Activated CD4-positive, alpha-beta T cell treated with anti-CD3 and anti-CD28 coated beads, Interleukin-2, amount 10 ng/mL, durations not matched to agents 7 days and 5 days (primary cell): ENCODE results near the gene TRMT44. TPM values are rescaled to one million over a fixed set of nuclear protein-coding genes. Genes with fewer than 3 reads are reported as not detected.

Source experiments
- CTCF ChIA-PET: fragments of 350-600 bp; sonication (Branson Sonifier 250); formaldehyde crosslinking; loops from one replicate; lab custom pipeline; 2021; ENCODE audit warnings: antibody characterized with exemption; lab: Charles Lee
- POLR2A ChIA-PET: fragments of 350-600 bp; sonication (Branson Sonifier 250); formaldehyde crosslinking; loops from one replicate; lab custom pipeline; 2021; ENCODE audit warnings: antibody characterized with exemption; lab: Charles Lee
- DNase-seq: peaks from one replicate; pipeline ENCODE4 v3.0.0-alpha.2; 2020
- H3K27ac Mint-ChIP-seq: one replicate; pipeline ENCODE4 v1.8.0; 2021; ENCODE audit warnings: mild to moderate bottlenecking, moderate library complexity, mixed read lengths
- H3K27me3 Mint-ChIP-seq: one replicate; pipeline ENCODE4 v1.8.0; 2021; ENCODE audit warnings: mixed read lengths
- H3K36me3 Mint-ChIP-seq: one replicate; pipeline ENCODE4 v1.8.0; 2021; ENCODE audit warnings: low read depth, mixed read lengths
- H3K4me1 Mint-ChIP-seq: one replicate; pipeline ENCODE4 v1.8.0; 2021; ENCODE audit warnings: mixed read lengths
- H3K4me3 Mint-ChIP-seq: one replicate; pipeline ENCODE4 v1.8.0; 2021; ENCODE audit warnings: mild to moderate bottlenecking, moderate library complexity, mixed read lengths
- H3K9me3 Mint-ChIP-seq: one replicate; pipeline ENCODE4 v1.8.0; 2021; ENCODE audit warnings: mixed read lengths
- total RNA-seq, 2 experiments: library from RNA; stranded (reverse); gene quantifications; one replicate each; pipeline ENCODE4 v1.2.3, GENCODE V29; 2021

Gene TRMT44
- total RNA-seq, 2 experiments from 2014 or later, result 17.5 to 21.4 TPM

GRCh38 chr4:8523175-8523574 lies 82.6 kb downstream of the TRMT44 start:
- ChIA-PET CTCF (no interaction called here), POLR2A (no interaction called here)
- no peak for DNase-seq
- no peaks in the 10 kb centered on the region for H3K36me3 Mint-ChIP-seq
- H3K4me1 Mint-ChIP-seq, result no peaks in the 10 kb centered on the region
- H3K27me3 Mint-ChIP-seq, result no peaks in the 10 kb centered on the region
- no peak overlapping the region for H3K27ac Mint-ChIP-seq
- H3K9me3 Mint-ChIP-seq, result no peaks in the 10 kb centered on the region
- H3K4me3 Mint-ChIP-seq, result no peak overlapping the region

DNA sequence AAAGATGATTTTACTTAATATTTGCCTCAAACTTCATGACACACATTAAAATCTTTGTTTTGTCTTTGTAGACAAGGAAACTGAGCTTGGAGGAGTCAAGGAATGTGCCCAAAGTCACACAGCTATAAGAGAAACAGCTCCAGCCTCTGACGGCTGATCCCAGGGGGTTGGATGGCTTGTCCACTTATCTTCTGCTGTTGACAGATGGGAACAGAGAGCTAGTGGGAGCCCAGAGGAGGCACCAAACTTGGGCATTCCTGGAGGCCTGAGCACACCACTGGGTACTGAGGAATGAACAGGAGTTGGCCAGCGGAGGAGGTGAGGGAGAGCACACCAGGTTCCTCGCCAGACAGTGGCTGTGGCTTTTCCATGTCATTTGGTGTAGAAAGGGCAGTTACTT lies 83.2 kb downstream of the TRMT44 start:
- no peak for DNase-seq
- H3K36me3 Mint-ChIP-seq, result no peaks in the 10 kb centered on the region
- no peak overlapping the region for H3K27ac Mint-ChIP-seq
- no peaks in the 10 kb centered on the region for H3K27me3 Mint-ChIP-seq
- H3K9me3 Mint-ChIP-seq, result no peaks in the 10 kb centered on the region
- H3K4me1 Mint-ChIP-seq, result no peaks in the 10 kb centered on the region
- no peak overlapping the region for H3K4me3 Mint-ChIP-seq
- ChIA-PET POLR2A (no interaction called here), CTCF (no interaction called here)

DNA sequence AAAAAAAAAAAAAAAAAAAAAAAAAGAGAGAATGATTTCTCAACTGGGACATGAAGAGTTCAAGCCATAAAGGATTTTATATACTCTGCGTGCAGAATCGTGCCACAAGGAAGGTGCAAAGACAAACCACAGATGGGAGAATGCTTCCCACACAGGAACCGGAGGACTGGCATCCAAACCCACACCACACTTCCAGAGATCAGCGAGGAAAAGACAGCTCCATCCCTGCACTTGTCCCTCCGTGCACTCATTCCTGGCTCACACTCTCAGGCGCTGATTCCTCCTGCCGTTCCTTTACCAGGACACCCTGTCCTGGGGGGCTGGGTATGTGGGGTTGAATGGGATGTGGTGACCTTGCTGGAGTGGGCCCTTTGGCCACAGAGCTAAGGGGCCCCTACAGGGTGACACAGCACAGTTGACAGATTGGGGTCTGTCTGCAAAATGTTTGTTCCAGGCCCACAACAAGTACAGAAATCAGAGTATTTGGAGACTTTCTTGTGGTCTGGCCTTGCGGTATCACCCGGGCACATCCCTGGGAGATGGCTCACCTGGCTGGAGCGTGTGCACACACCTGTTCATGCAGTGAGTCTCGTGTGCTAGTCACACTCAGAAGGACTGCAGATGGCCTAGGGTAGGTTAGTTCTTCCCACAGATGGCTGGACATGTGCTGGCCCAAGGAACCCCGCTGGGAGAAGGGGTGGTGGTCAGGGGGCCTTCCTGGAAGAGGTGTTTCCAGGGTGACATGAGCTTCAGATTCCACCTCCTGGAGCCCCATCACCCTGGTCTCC lies 84.2 kb downstream of the TRMT44 start:
- DNase-seq, result no peak
- no peaks in the 10 kb centered on the region for H3K9me3 Mint-ChIP-seq
- H3K36me3 Mint-ChIP-seq, result no peaks in the 10 kb centered on the region
- no peak overlapping the region for H3K4me3 Mint-ChIP-seq
- ChIA-PET POLR2A (no interaction called here), CTCF (no interaction called here)
- H3K4me1 Mint-ChIP-seq, result no peaks in the 10 kb centered on the region
- H3K27me3 Mint-ChIP-seq, result no peaks in the 10 kb centered on the region
- no peak overlapping the region for H3K27ac Mint-ChIP-seq

GRCh38 chr4:8525383-8526120 lies 85.0 kb downstream of the TRMT44 start:
- CTCF ChIA-PET, result no interaction called here
- no peak overlapping the region for H3K27ac Mint-ChIP-seq

More at GRCh38 chr4:8525383-8526120, 85.0 kb downstream of the TRMT44 start:
- Mint-ChIP-seq H3K4me1 (no peaks in the 10 kb centered on the region), H3K4me3 (no peak overlapping the region), H3K36me3 (no peaks in the 10 kb centered on the region), H3K27me3 (no peaks in the 10 kb centered on the region), H3K9me3 (no peaks in the 10 kb centered on the region)
- POLR2A ChIA-PET, result no interaction called here
- no peak for DNase-seq

Other genes starting within 250 kb of the TRMT44 start
- gene SH3TC1, start 241.5 kb upstream of the TRMT44 start, total RNA-seq, result 10 to 100 TPM in 1 of 2 experiments, 1 to 10 TPM in 1; 8.2 to 10.8 TPM
- not detected for gene HTRA3, start 171.0 kb upstream of the TRMT44 start, total RNA-seq
- 10 to 100 TPM; 13.8 to 15.4 TPM for gene ACOX3, start 54 bp upstream of the TRMT44 start, total RNA-seq
- gene GPR78, start 139.6 kb downstream of the TRMT44 start, total RNA-seq, result not detected
- not detected for gene CPZ, start 152.0 kb downstream of the TRMT44 start, total RNA-seq